GM12878 (cell line): ENCODE measurements around the gene TRHDE. TPM values are rescaled to one million over a fixed set of nuclear protein-coding genes. Genes with fewer than 3 reads are reported as not detected.

ENCODE experiments used
- ATAC-seq: fragments of 200-7000 bp; cut with Tn5 transposase; 3 replicates; pipeline ENCODE4 v1.9.1; 2020; ENCODE audit warnings: mild to moderate bottlenecking, moderate library complexity
- BruUV-seq: library from RNA; stranded (reverse); fragments of 400-500 nt; replicated peaks from 2 replicates; lab custom pipeline; 2021; lab: Mats Ljungman, UMichigan
- CTCF ChIA-PET: fragments of 300-600 bp; sonication (Branson Sonifier 250); formaldehyde crosslinking; extraction: SDS; loops from one replicate; lab custom pipeline; 2021; ENCODE audit warnings: inconsistent platforms; lab: Yijun Ruan, JAX
- POLR2A ChIA-PET: fragments of 350-600 bp; formaldehyde crosslinking; extraction: SDS; loops from one replicate; lab custom pipeline; 2021; ENCODE audit warnings: inconsistent platforms; lab: Charles Lee
- RAD21 ChIA-PET: fragments of 300-600 bp; sonication (Branson Sonifier 250); formaldehyde crosslinking; loops from one replicate; lab custom pipeline; 2023; ENCODE audit warnings: antibody characterized with exemption; ENCODE audit not compliant: unreplicated experiment; lab: Charles Lee
- SMC1A ChIA-PET: fragments of 300-600 bp; sonication (Branson Sonifier 250); formaldehyde crosslinking; loops from one replicate; lab custom pipeline; 2023; ENCODE audit not compliant: unreplicated experiment, uncharacterized antibody; lab: Charles Lee
- DNase-seq: peaks from one replicate; pipeline ENCODE4 v3.0.0-alpha.2; 2011; ENCODE audit warnings: low read depth, low spot score
- FAIRE-seq: peaks from 3 replicates; lab custom pipeline; 2011; peaks lifted over from hg19 to GRCh38; lab: Jason Lieb, UNC
- H2AFZ ChIP-seq: 2 replicates; pipeline ENCODE4 v1.6.0; 2011; ENCODE audit warnings: low read depth, low read length, control low read depth; ENCODE audit not compliant: control insufficient read depth
- H3K27ac ChIP-seq: 2 replicates; pipeline ENCODE4 v1.5.1; 2011; ENCODE audit warnings: control low read depth; ENCODE audit not compliant: control insufficient read depth, insufficient read depth
- H3K27me3 ChIP-seq, 2 experiments: replicated peaks in 1 of 2; 2 replicates each; pipeline versions ENCODE4 v1.6.0 to v1.6.1; 2011; ENCODE audit warnings: low read length in 1 of 2; ENCODE audit not compliant: control insufficient read depth in 2 of 2, insufficient read depth in 2 of 2
- H3K36me3 ChIP-seq, 2 experiments: 2 replicates each; pipeline ENCODE4 v1.5.1; 2011; ENCODE audit warnings: low read length in 1 of 2; ENCODE audit not compliant: control insufficient read depth in 2 of 2, insufficient read depth in 2 of 2
- H3K4me1 ChIP-seq: 2 replicates; pipeline ENCODE4 v1.6.1; 2011; ENCODE audit warnings: mild to moderate bottlenecking, low read length, moderate library complexity, mixed read lengths; ENCODE audit not compliant: control insufficient read depth, insufficient read depth
- H3K4me2 ChIP-seq: 2 replicates; pipeline ENCODE4 v1.6.0; 2011; ENCODE audit warnings: control low read depth; ENCODE audit not compliant: control insufficient read depth, insufficient read depth
- H3K4me3 ChIP-seq: fragments of 200-600 bp; sonication (generic); 2 replicates; pipeline ENCODE4 v1.5.1; 2016
- H3K79me2 ChIP-seq: 2 replicates; pipeline ENCODE4 v1.6.0; 2011; ENCODE audit warnings: low read length; ENCODE audit not compliant: control insufficient read depth, insufficient read depth
- H3K9ac ChIP-seq: 2 replicates; pipeline ENCODE4 v1.8.0; 2011; ENCODE audit warnings: low read length, control low read depth, mixed read lengths; ENCODE audit not compliant: control insufficient read depth, insufficient read depth
- H3K9me3 ChIP-seq: replicated peaks from 3 replicates; pipeline ENCODE4 v1.5.1; 2011; ENCODE audit warnings: mild to moderate bottlenecking, low read length; ENCODE audit not compliant: control insufficient read depth, insufficient read depth
- H4K20me1 ChIP-seq: 2 replicates; pipeline ENCODE4 v1.6.0; 2011; ENCODE audit not compliant: control insufficient read depth, insufficient read depth
- CREM ChIP-seq: IDR thresholded peaks from 2 replicates; pipeline ENCODE4 v1.6.1; 2014; ENCODE audit warnings: antibody characterized with exemption, low read depth
- HDGF ChIP-seq: fragments of 450-650 bp; IDR thresholded peaks from 2 replicates; pipeline ENCODE4 v1.6.1; 2016; ENCODE audit warnings: antibody characterized with exemption
- MEF2A ChIP-seq: IDR thresholded peaks from 2 replicates; pipeline ENCODE4 v1.6.1; 2011; ENCODE audit warnings: low read depth, mild to moderate bottlenecking, low read length, moderate library complexity; ENCODE audit not compliant: insufficient read depth
- MYB ChIP-seq: fragments of 150-350 bp; IDR thresholded peaks from 2 replicates; pipeline ENCODE4 v1.6.1; 2014; ENCODE audit warnings: mild to moderate bottlenecking, low read depth, low read length, borderline replicate concordance
- NFIC ChIP-seq: IDR thresholded peaks from 2 replicates; pipeline ENCODE4 v1.6.1; 2012; ENCODE audit warnings: low read depth, mild to moderate bottlenecking, inconsistent platforms, low read length, moderate library complexity
- POLR2A ChIP-seq: IDR thresholded peaks from 2 replicates; pipeline ENCODE4 v1.6.1; 2011; ENCODE audit warnings: low read depth, mild to moderate bottlenecking, low read length
- WGBS: methylation state at CpG from one replicate; pipeline ENCODE4 v1.1.6; 2016; ENCODE audit warnings: low lambda C conversion rate; ENCODE audit not compliant: insufficient replicate concordance, insufficient coverage; ENCODE audit errors: missing lambda C conversion rate; 5-methylcytosine and 5-hydroxymethylcytosine counted together
- in situ Hi-C: fragments of 300-500 bp; cut with MboI; formaldehyde crosslinking; loops from 9 replicates; pipeline ENCODE4 v1.14.3; 2018; ENCODE audit warnings: mixed read lengths
- intact Hi-C: fragments of 100-400 bp; cut with micrococcal nuclease; formaldehyde crosslinking; loops from one replicate; pipeline ENCODE4 v1.14.2; 2022; ENCODE audit not compliant: unreplicated experiment
- polyA plus RNA-seq, 11 experiments: library from polyadenylated mRNA; depleted of rRNA in 4 of 11; unstranded in 6 of 11; stranded (reverse) in 5 of 11; fragments of >200 nt; fragmentation: Nextera tagmentation in 4 of 11; fragmentation: Illumina TruSeq in 1 of 11; extraction: Ambion mirVana in 4 of 11; extraction: Trizol in 1 of 11; gene quantifications; 1 replicate in 1 of 11; 2 replicates in 10 of 11; pipeline versions ENCODE4 v1.2.1 to v1.2.3, GENCODE V29; 2011 to 2016; ENCODE audit warnings: inconsistent platforms in 2 of 11, missing spikeins in 2 of 11, low read depth in 1 of 11
- total RNA-seq, 4 experiments: library from RNA; depleted of rRNA in 3 of 4; stranded (reverse); fragments of >200 nt in 3 of 4; fragmentation: Illumina TruSeq in 1 of 4; extraction: Trizol in 1 of 4; gene quantifications; 2 replicates each; pipeline versions ENCODE4 v1.2.1 to v1.2.3, GENCODE V29; 2013 to 2021
- TF ChIP-seq, protein P1 (sequence below): fragments of 450-650 bp; IDR thresholded peaks from 2 replicates; pipeline ENCODE4 v1.6.1; 2016; ENCODE audit warnings: mild to moderate bottlenecking
- TF ChIP-seq, protein P2 (sequence below): fragments of 450-650 bp; IDR thresholded peaks from 2 replicates; pipeline ENCODE4 v1.6.1; 2017; ENCODE audit warnings: low read depth, mild to moderate bottlenecking, moderate library complexity
- TF ChIP-seq, protein P3 (sequence below), 3 experiments: IDR thresholded peaks in 2 of 3; conservative IDR thresholded peaks in 1 of 3; 2 replicates each; pipeline ENCODE4 v1.5.1; 2011; ENCODE audit warnings: low read depth in 3 of 3, low read length in 3 of 3, mild to moderate bottlenecking in 3 of 3, control low read depth in 2 of 3, moderate library complexity in 2 of 3, inconsistent platforms in 1 of 3, mixed read lengths in 1 of 3; ENCODE audit not compliant: control insufficient read depth in 2 of 3, insufficient read depth in 1 of 3; ENCODE audit errors: extremely low read depth in 1 of 3
- TF ChIP-seq, protein P4 (sequence below): fragments of 450-650 bp; IDR thresholded peaks from 2 replicates; pipeline ENCODE4 v1.6.1; 2017; ENCODE audit warnings: mild to moderate bottlenecking, moderate library complexity

The TRHDE gene
- total and polyA plus RNA-seq, 10 of the 15 experiments (the other 5 are each of a cell fraction or from before 2014, with no cell fraction given), result not detected

DNA sequence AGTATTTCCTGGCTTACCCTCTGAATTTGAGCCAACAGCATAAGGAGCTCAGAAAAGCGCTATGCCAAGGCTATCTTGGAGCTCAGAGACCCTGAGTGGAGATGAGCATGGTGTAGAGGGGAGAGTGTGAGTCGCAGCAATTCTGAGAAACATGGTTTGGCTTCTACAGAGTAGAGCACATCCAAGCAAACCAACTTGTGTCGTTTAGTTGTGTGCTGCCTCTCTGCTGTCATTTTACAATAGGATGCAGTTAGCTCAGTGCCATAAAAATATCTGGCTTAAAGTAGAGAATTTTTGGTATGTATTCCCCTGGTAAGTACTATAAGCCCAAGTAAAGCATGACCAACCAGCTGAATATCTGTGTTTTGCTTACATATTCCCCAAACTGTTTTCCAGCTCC is 249.2 kb downstream of the TRHDE start (continued):
- TF ChIP-seq, protein P1, sequence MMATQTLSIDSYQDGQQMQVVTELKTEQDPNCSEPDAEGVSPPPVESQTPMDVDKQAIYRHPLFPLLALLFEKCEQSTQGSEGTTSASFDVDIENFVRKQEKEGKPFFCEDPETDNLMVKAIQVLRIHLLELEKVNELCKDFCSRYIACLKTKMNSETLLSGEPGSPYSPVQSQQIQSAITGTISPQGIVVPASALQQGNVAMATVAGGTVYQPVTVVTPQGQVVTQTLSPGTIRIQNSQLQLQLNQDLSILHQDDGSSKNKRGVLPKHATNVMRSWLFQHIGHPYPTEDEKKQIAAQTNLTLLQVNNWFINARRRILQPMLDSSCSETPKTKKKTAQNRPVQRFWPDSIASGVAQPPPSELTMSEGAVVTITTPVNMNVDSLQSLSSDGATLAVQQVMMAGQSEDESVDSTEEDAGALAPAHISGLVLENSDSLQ, result no peak
- TF ChIP-seq HDGF (no peak), MEF2A (no peak), CREM (no peak)
- TF ChIP-seq, all 136 proteins: peak for 0

DNA sequence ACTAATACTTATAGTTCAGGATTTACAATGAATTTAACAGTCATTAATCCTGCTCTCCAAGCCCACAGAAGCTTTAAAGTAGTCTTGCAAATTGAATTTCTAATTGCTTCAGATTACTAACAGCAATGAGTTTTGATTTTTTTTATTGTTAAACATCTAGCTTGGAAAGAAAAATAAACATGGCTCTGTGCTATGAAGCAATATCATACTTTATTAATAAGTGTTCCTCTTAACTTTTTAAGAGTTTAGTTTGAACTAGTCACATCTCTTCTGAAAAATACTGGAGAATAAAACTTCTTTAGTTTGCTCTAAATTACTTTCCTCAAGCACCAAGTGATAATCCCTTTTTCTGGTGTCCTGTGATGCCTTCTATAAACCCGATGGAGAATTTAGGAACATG is 250.2 kb downstream of the TRHDE start:
- no peak overlapping the region for H2AFZ ChIP-seq
- no peaks in the 10 kb centered on the region for H3K79me2 ChIP-seq
- CTCF ChIA-PET, result no interaction called here
- H3K4me3 ChIP-seq, result no peak overlapping the region
- no peaks in the 10 kb centered on the region for H3K27me3 ChIP-seq
- FAIRE-seq (no peak), DNase-seq (no peak), ATAC-seq (no peak)
- H3K27ac ChIP-seq, result no peak overlapping the region
- POLR2A ChIA-PET, result interaction anchor here (0.6 kb wide), 1 partner anchor 131 kb away, joined by 3 read pairs; no protein-coding TSS in a partner anchor
- H3K4me2 ChIP-seq, result no peak overlapping the region
- SMC1A ChIA-PET, result no interaction called here
- H4K20me1 ChIP-seq, result no peaks in the 10 kb centered on the region
- no peaks in the 10 kb centered on the region for H3K9me3 ChIP-seq
- no peaks in the 10 kb centered on the region for H3K4me1 ChIP-seq
- no peak overlapping the region for H3K9ac ChIP-seq
- RAD21 ChIA-PET, result no interaction called here
- intact Hi-C loops, result no loop called here
- WGBS, result 38% methylated on average over 1 of the region's 1 CpG
- in situ Hi-C loops, result no loop called here
- no peaks in the 10 kb centered on the region for H3K36me3 ChIP-seq
- BruUV-seq, result no TSS peak
- TF ChIP-seq, protein P2, sequence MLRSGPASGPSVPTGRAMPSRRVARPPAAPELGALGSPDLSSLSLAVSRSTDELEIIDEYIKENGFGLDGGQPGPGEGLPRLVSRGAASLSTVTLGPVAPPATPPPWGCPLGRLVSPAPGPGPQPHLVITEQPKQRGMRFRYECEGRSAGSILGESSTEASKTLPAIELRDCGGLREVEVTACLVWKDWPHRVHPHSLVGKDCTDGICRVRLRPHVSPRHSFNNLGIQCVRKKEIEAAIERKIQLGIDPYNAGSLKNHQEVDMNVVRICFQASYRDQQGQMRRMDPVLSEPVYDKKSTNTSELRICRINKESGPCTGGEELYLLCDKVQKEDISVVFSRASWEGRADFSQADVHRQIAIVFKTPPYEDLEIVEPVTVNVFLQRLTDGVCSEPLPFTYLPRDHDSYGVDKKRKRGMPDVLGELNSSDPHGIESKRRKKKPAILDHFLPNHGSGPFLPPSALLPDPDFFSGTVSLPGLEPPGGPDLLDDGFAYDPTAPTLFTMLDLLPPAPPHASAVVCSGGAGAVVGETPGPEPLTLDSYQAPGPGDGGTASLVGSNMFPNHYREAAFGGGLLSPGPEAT, result no peak
- TF ChIP-seq, protein P3, sequence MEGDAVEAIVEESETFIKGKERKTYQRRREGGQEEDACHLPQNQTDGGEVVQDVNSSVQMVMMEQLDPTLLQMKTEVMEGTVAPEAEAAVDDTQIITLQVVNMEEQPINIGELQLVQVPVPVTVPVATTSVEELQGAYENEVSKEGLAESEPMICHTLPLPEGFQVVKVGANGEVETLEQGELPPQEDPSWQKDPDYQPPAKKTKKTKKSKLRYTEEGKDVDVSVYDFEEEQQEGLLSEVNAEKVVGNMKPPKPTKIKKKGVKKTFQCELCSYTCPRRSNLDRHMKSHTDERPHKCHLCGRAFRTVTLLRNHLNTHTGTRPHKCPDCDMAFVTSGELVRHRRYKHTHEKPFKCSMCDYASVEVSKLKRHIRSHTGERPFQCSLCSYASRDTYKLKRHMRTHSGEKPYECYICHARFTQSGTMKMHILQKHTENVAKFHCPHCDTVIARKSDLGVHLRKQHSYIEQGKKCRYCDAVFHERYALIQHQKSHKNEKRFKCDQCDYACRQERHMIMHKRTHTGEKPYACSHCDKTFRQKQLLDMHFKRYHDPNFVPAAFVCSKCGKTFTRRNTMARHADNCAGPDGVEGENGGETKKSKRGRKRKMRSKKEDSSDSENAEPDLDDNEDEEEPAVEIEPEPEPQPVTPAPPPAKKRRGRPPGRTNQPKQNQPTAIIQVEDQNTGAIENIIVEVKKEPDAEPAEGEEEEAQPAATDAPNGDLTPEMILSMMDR (IDR thresholded peaks at IDR 0.05 in 2 of 3, conservative IDR thresholded peaks at IDR 0.05 in 1 of 3; ENCODE audit: control insufficient read depth in 2 of 3, extremely low read depth in 1 of 3, insufficient read depth in 1 of 3, low read depth in 3 of 3, low read length in 3 of 3), result no peak
- no peak for TF ChIP-seq MYB
- no peak for TF ChIP-seq POLR2A
- TF ChIP-seq, protein P4, sequence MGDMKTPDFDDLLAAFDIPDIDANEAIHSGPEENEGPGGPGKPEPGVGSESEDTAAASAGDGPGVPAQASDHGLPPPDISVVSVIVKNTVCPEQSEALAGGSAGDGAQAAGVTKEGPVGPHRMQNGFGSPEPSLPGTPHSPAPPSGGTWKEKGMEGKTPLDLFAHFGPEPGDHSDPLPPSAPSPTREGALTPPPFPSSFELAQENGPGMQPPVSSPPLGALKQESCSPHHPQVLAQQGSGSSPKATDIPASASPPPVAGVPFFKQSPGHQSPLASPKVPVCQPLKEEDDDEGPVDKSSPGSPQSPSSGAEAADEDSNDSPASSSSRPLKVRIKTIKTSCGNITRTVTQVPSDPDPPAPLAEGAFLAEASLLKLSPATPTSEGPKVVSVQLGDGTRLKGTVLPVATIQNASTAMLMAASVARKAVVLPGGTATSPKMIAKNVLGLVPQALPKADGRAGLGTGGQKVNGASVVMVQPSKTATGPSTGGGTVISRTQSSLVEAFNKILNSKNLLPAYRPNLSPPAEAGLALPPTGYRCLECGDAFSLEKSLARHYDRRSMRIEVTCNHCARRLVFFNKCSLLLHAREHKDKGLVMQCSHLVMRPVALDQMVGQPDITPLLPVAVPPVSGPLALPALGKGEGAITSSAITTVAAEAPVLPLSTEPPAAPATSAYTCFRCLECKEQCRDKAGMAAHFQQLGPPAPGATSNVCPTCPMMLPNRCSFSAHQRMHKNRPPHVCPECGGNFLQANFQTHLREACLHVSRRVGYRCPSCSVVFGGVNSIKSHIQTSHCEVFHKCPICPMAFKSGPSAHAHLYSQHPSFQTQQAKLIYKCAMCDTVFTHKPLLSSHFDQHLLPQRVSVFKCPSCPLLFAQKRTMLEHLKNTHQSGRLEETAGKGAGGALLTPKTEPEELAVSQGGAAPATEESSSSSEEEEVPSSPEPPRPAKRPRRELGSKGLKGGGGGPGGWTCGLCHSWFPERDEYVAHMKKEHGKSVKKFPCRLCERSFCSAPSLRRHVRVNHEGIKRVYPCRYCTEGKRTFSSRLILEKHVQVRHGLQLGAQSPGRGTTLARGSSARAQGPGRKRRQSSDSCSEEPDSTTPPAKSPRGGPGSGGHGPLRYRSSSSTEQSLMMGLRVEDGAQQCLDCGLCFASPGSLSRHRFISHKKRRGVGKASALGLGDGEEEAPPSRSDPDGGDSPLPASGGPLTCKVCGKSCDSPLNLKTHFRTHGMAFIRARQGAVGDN, result no peak
- no peak for TF ChIP-seq NFIC
